Central memory CD8-positive, alpha-beta T cell (primary cell): ENCODE data around the gene KLF11.
"Not testable (repeated sequence)": the region's sequence is repeated elsewhere in the genome, so short reads cannot be mapped to it uniquely, and the experiment has no call there.

Source experiments
- ATAC-seq: fragments of 150-1000 bp; cut with Tn5 transposase; replicated peaks from 2 replicates; pipeline ENCODE4 v1.10.0; 2022; ENCODE audit warnings: mild to moderate bottlenecking, moderate FRiP score, moderate number of reproducible peaks; ENCODE audit not compliant: poor library complexity, severe bottlenecking; ENCODE audit errors: extremely low read depth
- DNase-seq, 2 donors: peaks; one replicate each; pipeline ENCODE4 v3.0.0; 2021; ENCODE audit warnings: low spot score in 2 of 2
- H3K27ac Mint-ChIP-seq: one replicate; pipeline ENCODE4 v1.8.0; 2022; ENCODE audit warnings: low read depth, mild to moderate bottlenecking, moderate library complexity, mixed read lengths
- H3K27me3 Mint-ChIP-seq: one replicate; pipeline ENCODE4 v1.8.0; 2022; ENCODE audit warnings: mixed read lengths
- H3K36me3 Mint-ChIP-seq: one replicate; pipeline ENCODE4 v1.8.0; 2022; ENCODE audit warnings: mild to moderate bottlenecking, moderate library complexity, mixed read lengths; ENCODE audit not compliant: insufficient read depth
- H3K4me1 Mint-ChIP-seq: one replicate; pipeline ENCODE4 v1.8.0; 2022; ENCODE audit warnings: mixed read lengths
- H3K4me3 Mint-ChIP-seq: one replicate; pipeline ENCODE4 v1.8.0; 2022; ENCODE audit warnings: mild to moderate bottlenecking, moderate library complexity, mixed read lengths
- H3K9me3 Mint-ChIP-seq: one replicate; pipeline ENCODE4 v1.8.0; 2022; ENCODE audit warnings: mixed read lengths

Gene KLF11

DNA sequence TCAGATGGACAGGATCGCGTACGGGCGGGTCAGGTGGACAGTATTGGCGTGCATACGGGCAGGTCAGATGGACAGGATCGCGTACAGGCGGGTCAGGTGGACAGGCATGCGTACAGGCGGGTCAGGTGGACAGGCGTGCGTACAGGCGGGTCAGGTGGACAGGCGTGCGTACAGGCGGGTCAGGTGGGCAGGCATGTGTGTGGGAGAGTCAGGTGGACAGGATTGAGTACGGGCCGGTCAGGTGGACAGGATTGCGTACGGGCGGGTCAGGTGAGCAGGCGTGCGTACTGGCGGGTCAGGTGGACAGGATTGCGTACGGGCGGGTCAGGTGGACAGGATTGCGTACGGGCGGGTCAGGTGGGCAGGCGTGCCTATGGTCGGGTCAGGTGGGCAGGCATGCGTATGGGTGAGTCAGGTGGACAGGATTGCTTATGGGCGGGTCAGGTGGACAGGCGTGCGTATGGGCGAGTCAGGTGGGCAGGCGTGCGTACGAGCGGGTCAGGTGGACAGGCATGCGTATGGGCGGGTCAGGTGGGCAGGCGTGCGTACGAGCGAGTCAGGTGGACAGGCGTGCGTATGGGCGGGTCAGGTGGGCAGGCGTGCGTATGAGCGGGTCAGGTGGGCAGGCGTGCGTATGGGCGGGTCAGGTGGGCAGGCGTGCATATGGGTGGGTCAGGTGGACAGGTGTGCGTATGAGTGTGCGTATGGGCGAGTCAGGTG lies 31.6 kb upstream of the KLF11 start:
- DNase-seq, H3K4me1 Mint-ChIP-seq, H3K27me3 Mint-ChIP-seq, ATAC-seq, H3K36me3 Mint-ChIP-seq, H3K4me3 Mint-ChIP-seq, H3K9me3 Mint-ChIP-seq, H3K27ac Mint-ChIP-seq: not testable (repeated sequence)

DNA sequence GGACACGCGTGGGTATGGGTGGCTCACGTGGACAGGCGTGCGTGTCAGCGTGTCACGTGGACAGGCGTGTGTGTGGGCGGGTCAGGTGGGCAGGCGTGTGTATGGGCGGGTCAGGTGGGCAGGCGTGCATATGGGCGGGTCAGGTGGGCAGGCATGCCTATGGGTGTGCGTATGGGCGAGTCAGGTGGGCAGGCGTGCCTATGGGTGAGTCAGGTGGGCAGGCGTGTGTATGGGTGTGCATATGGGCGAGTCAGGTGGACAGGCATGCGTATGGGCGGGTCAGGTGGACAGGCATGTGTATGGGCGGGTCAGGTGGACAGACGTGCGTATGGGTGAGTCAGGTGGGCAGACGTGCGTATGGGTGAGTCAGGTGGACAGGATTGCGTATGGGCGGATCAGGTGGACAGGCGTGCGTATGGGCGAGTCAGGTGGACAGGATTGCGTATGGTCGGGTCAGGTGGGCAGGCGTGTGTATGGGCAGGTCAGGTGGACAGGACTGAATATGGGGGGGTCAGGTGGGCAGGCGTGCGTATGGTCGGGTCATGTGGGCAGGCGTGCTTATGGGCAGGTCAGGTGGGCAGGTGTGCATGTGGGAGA lies 30.9 kb upstream of the KLF11 start:
- not testable (repeated sequence) for H3K9me3 Mint-ChIP-seq, DNase-seq, H3K27me3 Mint-ChIP-seq, ATAC-seq, H3K36me3 Mint-ChIP-seq, H3K4me3 Mint-ChIP-seq, H3K27ac Mint-ChIP-seq, H3K4me1 Mint-ChIP-seq

DNA sequence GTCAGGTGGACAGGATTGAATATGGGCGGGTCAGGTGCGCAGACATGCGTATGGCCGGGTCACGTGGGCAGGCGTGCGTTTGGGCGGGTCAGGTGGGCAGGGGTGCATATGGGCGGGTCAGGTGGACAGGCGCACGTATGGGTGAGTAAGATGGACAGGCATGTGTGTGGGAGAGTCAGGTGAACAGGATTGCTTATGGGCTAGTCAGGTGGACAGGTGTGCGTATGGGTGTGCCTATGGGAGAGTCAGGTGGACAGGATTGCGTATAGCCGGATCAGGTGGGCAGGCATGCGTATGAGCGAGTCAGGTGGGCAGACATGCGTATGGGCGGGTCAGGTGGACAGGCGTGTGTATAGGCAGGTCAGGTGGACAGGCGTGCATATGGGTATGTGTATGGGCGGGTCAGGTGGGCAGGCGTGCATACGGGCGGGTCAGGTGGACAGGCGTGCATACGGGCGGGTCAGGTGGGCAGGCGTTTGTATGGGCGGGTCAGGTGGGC lies 30.3 kb upstream of the KLF11 start:
- Mint-ChIP-seq H3K4me3 (no peak overlapping the region), H3K27ac (no peak overlapping the region), H3K4me1 (no peaks in the 10 kb centered on the region), H3K27me3 (no peaks in the 10 kb centered on the region), H3K36me3 (no peaks in the 10 kb centered on the region), H3K9me3 (no peaks in the 10 kb centered on the region)
- DNase-seq = no peak
- no peak for ATAC-seq

DNA sequence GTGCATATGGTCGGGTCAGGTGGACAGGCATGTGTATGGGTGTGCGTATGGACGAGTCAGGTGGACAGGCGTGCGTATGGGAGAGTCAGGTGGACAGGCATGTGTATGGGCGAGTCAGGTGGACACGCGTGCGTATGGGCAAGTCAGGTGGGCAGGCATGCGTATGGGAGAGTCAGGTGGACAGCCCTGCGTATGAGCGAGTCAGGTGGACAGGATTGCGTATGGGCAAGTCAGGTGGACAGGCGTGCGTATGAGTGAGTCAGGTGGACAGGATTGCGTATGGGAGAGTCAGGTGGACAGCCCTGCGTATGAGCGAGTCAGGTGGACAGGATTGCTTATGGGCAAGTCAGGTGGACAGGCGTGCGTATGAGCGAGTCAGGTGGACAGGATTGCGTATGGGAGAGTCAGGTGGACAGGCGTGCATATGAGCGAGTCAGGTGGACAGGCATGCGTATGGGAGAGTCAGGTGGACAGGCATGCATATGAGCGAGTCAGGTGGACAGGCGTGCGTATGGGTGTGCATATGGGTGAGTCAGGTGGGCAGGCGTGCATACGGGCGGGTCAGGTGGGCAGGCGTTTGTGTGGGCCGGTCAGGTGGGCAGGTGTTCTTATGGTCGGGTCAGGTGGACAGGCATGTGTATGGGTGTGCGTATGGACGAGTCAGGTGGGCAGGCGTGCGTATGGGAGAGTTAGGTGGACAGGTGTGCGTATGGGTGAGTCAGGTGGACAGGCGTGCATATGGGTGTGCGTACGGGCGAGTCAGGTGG lies 29.5 kb upstream of the KLF11 start:
- not testable (repeated sequence) for H3K27ac Mint-ChIP-seq, H3K27me3 Mint-ChIP-seq, DNase-seq, H3K36me3 Mint-ChIP-seq, H3K4me1 Mint-ChIP-seq, H3K4me3 Mint-ChIP-seq, ATAC-seq, H3K9me3 Mint-ChIP-seq

DNA sequence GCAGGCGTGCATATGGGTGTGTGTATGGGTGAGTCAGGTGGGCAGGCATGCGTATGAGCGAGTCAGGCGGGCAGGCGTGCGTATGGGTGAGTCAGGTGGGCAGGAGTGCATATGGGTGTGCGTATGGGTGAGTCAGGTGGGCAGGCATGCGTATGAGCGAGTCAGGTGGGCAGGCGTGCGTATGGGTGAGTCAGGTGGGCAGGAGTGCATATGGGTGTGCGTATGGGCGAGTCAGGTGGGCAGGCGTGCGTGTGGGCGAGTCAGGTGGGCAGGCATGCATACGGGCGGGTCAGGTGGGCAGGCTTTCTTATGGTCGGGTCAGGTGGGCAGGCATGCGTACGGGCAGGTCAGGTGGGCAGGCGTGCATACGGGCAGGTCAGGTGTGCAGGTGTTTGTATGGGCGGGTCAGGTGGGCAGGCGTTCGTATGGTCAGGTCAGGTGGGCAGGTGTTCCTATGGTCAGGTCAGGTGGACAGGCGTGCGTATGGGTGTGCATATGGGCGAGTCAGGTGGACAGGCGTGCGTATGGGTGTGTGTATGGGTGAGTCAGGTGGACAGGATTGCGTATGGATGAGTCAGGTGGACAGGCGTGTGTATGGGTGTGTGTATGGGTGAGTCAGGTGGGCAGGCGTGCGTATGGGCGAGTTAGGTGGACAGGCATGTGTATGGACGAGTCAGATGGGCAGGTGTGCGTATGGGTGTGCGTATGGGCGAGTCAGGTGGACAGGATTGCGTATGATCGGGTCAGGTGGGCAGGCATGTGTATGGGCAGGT lies 28.7 kb upstream of the KLF11 start:
- DNase-seq (no peak), ATAC-seq (no peak)
- no peaks in the 10 kb centered on the region for H3K9me3 Mint-ChIP-seq
- no peak overlapping the region for H3K27ac Mint-ChIP-seq
- H3K4me3 Mint-ChIP-seq = no peak overlapping the region
- H3K4me1 Mint-ChIP-seq = no peaks in the 10 kb centered on the region
- peaks cover 9% of the 10 kb centered on the region for H3K27me3 Mint-ChIP-seq
- H3K36me3 Mint-ChIP-seq = no peaks in the 10 kb centered on the region

DNA sequence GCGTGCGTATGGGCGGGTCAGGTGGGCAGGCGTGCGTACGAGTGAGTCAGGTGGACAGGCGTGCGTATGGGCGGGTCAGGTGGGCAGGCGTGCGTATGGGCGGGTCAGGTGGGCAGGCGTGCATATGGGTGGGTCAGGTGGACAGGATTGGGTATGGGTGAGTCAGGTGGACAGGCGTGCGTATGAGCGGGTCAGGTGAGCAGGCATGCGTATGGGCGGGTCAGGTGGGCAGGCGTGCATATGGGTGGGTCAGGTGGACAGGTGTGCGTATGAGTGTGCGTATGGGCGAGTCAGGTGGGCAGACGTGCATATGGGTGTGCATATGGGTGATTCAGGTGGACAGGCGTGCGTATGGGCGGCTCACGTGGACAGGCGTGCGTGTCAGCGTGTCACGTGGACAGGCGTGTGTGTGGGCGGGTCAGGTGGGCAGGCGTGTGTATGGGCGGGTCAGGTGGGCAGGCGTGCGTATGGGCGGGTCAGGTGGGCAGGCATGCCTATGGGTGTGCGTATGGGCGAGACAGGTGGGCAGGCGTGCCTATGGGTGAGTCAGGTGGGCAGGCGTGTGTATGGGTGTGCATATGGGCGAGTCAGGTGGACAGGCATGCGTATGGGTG lies 27.9 kb upstream of the KLF11 start:
- ATAC-seq, H3K27me3 Mint-ChIP-seq, H3K4me3 Mint-ChIP-seq, H3K27ac Mint-ChIP-seq, H3K4me1 Mint-ChIP-seq, H3K9me3 Mint-ChIP-seq, H3K36me3 Mint-ChIP-seq, DNase-seq: not testable (repeated sequence)

DNA sequence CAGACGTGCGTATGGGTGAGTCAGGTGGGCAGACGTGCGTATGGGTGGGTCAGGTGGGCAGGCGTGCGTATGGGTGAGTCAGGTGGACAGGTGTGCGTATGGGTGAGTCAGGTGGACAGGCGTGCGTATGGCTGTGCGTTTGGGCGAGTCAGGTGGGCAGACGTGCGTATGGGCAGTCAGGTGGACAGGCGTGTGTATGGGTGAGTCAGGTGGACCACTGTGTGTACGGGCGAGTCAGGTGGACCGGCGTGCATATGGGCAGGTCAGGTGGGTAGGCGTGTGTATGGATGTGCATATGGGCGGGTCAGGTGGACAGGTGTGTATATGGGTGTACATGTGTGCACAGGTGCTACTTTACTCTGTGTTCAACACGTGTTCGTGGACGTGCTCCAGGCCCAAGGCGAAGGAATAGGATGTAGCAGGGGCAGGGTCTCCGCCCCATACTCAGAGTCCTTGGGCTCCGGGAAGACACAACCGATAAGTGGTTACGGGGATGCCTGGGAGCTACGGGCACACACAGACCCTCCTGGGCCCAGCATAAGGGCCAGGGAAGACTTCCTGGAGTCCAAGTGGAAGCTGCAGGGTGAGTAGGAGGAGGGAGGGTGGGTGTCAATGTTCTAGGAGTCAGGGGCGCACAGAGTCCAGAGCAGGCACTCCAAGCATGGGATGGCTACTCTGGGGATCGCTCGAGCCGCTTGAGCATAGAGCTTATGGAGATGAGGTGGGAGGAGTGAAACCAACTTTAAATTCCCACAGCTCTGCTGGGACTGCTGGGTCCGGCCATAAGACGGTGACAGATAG lies 27.1 kb upstream of the KLF11 start:
- H3K27ac Mint-ChIP-seq = no peak overlapping the region
- H3K36me3 Mint-ChIP-seq = no peaks in the 10 kb centered on the region
- H3K9me3 Mint-ChIP-seq = no peaks in the 10 kb centered on the region
- no peak for DNase-seq
- no peak for ATAC-seq
- H3K27me3 Mint-ChIP-seq = peaks cover 9% of the 10 kb centered on the region
- no peaks in the 10 kb centered on the region for H3K4me1 Mint-ChIP-seq
- no peak overlapping the region for H3K4me3 Mint-ChIP-seq

DNA sequence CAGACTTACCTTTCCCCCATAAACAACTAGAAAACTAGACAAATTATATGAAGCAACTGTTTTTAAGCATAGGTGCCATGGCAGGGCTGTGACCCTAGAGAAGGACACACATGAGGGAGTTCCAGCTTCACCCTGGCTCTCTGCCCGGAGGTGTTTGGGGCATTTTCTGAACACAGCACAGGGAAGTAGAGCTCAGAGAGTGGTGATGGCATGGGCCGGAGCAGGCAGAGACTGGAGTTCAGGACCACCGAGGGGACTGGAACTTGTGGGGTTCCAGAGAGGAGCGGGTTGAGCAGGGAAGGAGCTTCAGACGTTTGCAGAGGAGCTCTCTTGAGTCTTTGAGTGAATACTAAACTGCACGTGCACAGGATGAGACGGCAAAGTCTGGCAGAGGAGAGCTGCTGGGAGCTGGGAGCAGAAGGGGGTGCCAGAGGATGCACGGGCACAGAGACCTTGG lies 26.5 kb upstream of the KLF11 start:
- no peaks in the 10 kb centered on the region for H3K9me3 Mint-ChIP-seq
- ATAC-seq (no peak), DNase-seq (no peak)
- no peaks in the 10 kb centered on the region for H3K4me1 Mint-ChIP-seq
- no peak overlapping the region for H3K27ac Mint-ChIP-seq
- H3K36me3 Mint-ChIP-seq = no peaks in the 10 kb centered on the region
- peaks cover 9% of the 10 kb centered on the region for H3K27me3 Mint-ChIP-seq
- H3K4me3 Mint-ChIP-seq = no peak overlapping the region

DNA sequence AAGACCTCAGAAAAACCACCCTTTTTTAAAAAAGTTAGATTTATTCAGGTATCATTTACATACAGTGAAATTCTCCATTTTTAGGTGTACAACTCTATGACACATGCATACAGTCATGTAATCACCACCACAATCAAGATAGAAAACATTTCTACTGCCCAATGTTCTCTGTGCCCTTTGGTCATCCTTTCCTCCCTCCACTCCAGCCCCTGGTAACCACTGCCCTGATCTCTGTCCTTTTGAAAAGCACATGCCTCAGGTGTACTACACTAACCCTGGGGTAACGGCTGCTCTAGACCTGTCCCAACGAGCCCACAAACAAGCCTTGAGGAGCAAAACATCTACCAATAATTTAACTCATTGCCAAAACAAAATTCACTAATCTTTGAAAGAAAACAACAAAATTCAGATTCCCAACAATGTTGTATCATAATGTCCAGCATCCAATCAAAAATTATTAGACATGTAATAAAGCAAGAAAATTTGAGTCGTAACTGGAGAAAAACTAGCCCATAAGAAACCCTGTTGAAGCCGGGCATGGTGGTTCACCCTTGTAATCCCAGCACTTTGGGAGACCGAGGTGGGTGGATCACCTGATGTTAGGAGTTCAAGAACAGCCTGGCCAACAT lies 25.9 kb upstream of the KLF11 start:
- Mint-ChIP-seq H3K4me1 (no peaks in the 10 kb centered on the region), H3K27me3 (peaks cover 9% of the 10 kb centered on the region), H3K36me3 (no peaks in the 10 kb centered on the region), H3K4me3 (no peak overlapping the region), H3K9me3 (no peaks in the 10 kb centered on the region), H3K27ac (no peak overlapping the region)
- DNase-seq (no peak), ATAC-seq (no peak)

DNA sequence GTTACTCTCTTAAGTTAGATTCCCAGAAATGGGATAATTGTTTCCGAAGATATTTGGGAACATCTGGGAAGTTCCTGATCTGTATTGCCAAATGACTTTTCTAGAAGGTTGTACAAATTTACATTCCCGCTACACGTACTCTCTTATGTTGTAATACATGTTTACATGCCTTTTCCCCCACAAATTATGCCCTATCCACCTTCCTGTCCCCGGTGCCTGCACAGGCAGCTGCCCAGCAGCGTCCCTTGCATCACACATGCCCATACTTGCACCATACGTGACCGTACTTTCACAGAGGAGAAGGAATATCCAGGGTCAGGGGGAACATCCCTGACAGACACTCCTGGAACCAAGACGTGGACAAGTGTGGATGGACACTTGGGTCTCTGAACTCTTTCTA lies 24.2 kb upstream of the KLF11 start:
- Mint-ChIP-seq H3K9me3 (no peaks in the 10 kb centered on the region), H3K4me1 (no peaks in the 10 kb centered on the region), H3K27me3 (peaks cover 9% of the 10 kb centered on the region), H3K27ac (no peak overlapping the region), H3K4me3 (no peak overlapping the region), H3K36me3 (no peaks in the 10 kb centered on the region)
- ATAC-seq (no peak), DNase-seq (no peak)

DNA sequence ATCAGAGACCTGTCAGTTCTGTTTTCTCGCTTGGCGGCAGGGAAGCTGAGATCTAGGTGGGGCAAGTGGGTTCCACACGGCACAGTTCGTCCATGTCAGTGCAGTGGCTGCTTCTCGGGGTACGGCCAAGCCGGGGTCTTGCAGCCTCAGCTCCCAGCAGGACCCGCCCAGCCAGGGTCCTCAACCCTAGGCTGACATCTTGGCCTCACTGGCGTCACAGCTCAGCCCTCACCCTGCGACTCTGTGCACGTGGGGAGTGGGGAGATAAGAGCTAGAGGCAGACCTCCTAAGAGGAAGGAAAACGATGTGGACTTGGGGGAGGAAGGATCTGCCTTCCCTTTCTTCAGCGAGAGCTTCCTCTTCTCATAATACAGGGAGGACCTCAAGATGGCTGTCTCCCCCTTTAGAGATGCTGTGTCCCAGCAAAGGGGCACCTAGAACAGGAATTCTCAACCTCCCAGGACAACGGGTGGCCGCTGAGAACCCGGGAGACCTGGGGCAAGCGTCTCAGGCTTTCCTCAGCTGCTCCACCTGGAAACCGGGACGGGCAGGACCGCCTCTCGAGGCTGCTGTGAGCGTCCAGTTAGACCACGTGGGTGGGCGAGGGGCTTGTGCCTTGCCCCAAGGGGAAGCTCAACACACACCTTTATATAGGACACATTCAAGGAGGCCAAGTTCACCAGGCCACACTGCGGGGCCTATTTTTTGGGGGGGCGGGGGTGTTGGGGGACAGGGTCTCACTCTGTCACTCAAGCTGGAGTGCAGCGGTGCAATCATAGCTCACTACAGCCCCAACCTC lies 23.5 kb upstream of the KLF11 start:
- DNase-seq (no peak), ATAC-seq (no peak)
- H3K27me3 Mint-ChIP-seq = peaks cover 9% of the 10 kb centered on the region
- H3K27ac Mint-ChIP-seq = no peak overlapping the region
- no peaks in the 10 kb centered on the region for H3K9me3 Mint-ChIP-seq
- H3K4me1 Mint-ChIP-seq = no peaks in the 10 kb centered on the region
- H3K4me3 Mint-ChIP-seq = no peak overlapping the region
- no peaks in the 10 kb centered on the region for H3K36me3 Mint-ChIP-seq
